ENCODE measurements around the gene SPEM2.

SPEM2 gene

DNA sequence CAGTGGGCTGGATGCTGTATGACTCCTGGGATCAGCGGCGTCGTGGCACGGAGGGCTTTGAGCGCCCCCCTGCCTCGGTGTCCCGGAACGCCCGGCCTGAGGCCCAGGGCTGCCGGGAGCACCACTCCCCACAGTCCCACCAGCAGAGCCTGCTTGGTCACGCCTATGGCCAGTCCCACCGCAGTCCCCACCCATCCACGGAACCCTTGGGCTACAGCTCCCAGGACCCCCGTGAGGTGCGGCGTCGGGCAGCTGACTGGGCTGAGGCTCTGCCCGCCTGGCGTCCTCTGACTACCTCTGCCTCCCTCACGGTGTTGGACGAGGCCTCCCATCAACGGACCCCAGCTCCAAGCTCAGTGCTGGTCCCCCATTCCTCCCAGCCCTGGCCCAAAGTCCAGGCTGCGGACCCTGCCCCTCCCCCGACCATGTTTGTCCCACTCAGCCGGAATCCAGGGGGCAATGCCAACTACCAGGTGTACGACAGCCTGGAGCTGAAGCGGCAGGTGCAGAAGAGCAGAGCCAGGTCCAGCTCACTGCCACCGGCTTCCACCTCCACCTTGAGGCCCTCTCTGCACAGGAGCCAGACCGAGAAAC, 1.6 kb downstream of the SPEM2 start:
- Mint-ChIP-seq H3K9me3 (no peaks in the 10 kb centered on the region), H3K4me1 (no peaks in the 10 kb centered on the region), H3K36me3 (no peaks in the 10 kb centered on the region), H3K27me3 (no peaks in the 10 kb centered on the region), H3K27ac (no peak overlapping the region), H3K4me3 (no peak overlapping the region)
- ATAC-seq: no peak

GRCh38 chr17:7427549-7427948, 2.1 kb downstream of the SPEM2 start:
- H3K27ac Mint-ChIP-seq: no peak overlapping the region
- H3K4me1 Mint-ChIP-seq: no peaks in the 10 kb centered on the region
- no peak overlapping the region for H3K4me3 Mint-ChIP-seq
- H3K27me3 Mint-ChIP-seq: no peaks in the 10 kb centered on the region
- no peak for ATAC-seq
- H3K9me3 Mint-ChIP-seq: no peaks in the 10 kb centered on the region
- H3K36me3 Mint-ChIP-seq: no peaks in the 10 kb centered on the region

DNA sequence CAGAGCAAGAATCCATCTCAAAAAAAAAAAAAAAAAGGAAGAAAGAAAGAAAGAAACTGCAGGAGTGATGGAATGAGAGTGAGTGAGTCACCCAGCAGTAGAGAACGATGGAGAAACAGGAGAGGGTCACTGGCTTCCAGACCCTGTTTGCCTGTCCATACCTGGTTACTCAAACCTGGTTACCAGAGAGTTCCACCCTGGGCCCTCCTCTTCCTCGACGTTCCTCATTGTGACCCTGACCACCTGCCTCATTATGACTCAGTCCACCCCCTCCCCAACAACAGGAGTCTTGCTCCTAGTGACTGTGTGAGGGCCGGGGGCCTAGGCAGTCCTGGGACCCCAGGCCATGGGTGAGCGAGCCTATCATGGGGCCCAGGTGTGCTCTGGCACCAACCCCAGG, 3.1 kb downstream of the SPEM2 start, which contains the start of gene SPEM3:
SPEM3 (plus strand) TSS at position 301 of the 400 bp plus-strand sequence; CDS start at position 347, 46 bp downstream.
- Mint-ChIP-seq H3K27ac (no peak within 1 kb of the TSS), H3K36me3 (no peaks in the 10 kb centered on the region), H3K27me3 (no peaks in the 10 kb centered on the region), H3K4me3 (no peak within 1 kb of the TSS), H3K4me1 (no peaks in the 10 kb centered on the region), H3K9me3 (no peaks in the 10 kb centered on the region)
- no peak for ATAC-seq

GRCh38 chr17:7429722-7430121, 4.3 kb downstream of the SPEM2 start:
- ATAC-seq: peak; percentile 15
- Mint-ChIP-seq H3K27ac (no peak overlapping the region), H3K4me3 (no peak overlapping the region), H3K4me1 (no peaks in the 10 kb centered on the region), H3K27me3 (no peaks in the 10 kb centered on the region), H3K36me3 (no peaks in the 10 kb centered on the region), H3K9me3 (no peaks in the 10 kb centered on the region)

GRCh38 chr17:7431231-7431630, 5.8 kb downstream of the SPEM2 start:
- H3K9me3 Mint-ChIP-seq: no peaks in the 10 kb centered on the region
- no peak for ATAC-seq
- no peaks in the 10 kb centered on the region for H3K36me3 Mint-ChIP-seq
- H3K27me3 Mint-ChIP-seq: no peaks in the 10 kb centered on the region
- H3K4me1 Mint-ChIP-seq: peaks cover 5% of the 10 kb centered on the region
- H3K27ac Mint-ChIP-seq: no peak overlapping the region
- no peak overlapping the region for H3K4me3 Mint-ChIP-seq

GRCh38 chr17:7432296-7432695, 6.9 kb downstream of the SPEM2 start:
- no peaks in the 10 kb centered on the region for H3K9me3 Mint-ChIP-seq
- no peaks in the 10 kb centered on the region for H3K27me3 Mint-ChIP-seq
- peaks cover 13% of the 10 kb centered on the region for H3K4me1 Mint-ChIP-seq
- H3K27ac Mint-ChIP-seq: no peak overlapping the region
- no peak for ATAC-seq
- H3K36me3 Mint-ChIP-seq: peaks cover 6% of the 10 kb centered on the region
- no peak overlapping the region for H3K4me3 Mint-ChIP-seq

DNA sequence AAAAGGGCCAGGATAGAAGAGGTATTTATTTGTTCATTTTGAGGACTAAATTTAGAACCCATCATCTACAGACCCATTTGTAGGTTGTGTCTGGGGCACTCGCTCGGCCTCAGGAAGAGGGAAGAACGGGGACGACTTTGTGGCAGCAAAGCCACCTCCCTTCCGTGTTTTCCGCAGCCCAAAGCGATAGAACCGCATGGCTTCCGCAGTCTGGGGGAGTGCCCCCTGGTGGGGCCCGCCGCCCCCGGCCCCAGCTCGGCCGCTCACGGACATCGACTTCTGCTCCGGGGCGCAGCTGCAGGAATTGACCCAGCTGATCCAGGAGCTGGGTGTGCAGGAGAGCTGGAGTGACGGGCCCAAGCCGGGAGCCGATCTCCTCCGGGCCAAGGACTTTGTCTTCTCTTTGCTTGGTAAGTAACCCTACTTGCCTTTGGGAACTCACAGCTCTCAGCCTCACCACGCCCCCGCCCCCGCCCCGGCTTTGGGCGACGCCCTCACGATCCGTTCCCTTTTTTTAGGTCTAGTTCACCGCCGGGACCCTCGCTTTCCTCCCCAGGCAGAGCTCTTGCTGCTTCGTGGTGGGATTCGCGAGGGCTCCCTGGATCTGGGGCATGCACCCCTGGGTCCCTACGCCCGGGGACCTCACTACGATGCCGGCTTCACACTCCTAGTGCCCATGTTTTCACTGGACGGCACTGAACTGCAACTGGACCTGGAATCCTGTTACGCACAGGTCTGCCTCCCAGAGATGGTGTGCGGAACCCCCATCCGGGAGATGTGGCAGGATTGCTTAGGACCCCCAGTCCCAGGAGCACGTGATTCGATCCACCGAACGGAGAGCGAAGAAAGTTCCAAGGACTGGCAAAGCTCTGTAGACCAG, 10.5 kb downstream of the SPEM2 start:
- peak overlapping the region; percentile 81 for H3K27ac Mint-ChIP-seq
- peaks cover 32% of the 10 kb centered on the region for H3K27me3 Mint-ChIP-seq
- H3K4me3 Mint-ChIP-seq: peak overlapping the region; percentile 90
- peak; percentile 37 for ATAC-seq
- peaks cover 21% of the 10 kb centered on the region for H3K36me3 Mint-ChIP-seq
- no peaks in the 10 kb centered on the region for H3K9me3 Mint-ChIP-seq
- H3K4me1 Mint-ChIP-seq: peaks cover 43% of the 10 kb centered on the region

- Mint-ChIP-seq H3K9me3 (no peaks in the 10 kb centered on the region), H3K36me3 (peaks cover 21% of the 10 kb centered on the region), H3K27me3 (peaks cover 36% of the 10 kb centered on the region), H3K27ac (peak overlapping the region; percentile 81), H3K4me3 (peak overlapping the region; percentile 90), H3K4me1 (peaks cover 43% of the 10 kb centered on the region)
- peak; percentile 68 for ATAC-seq
Observed at GRCh38 chr17:7436556-7437368, 11.3 kb downstream of the SPEM2 start.

- Mint-ChIP-seq H3K27me3 (peaks cover 43% of the 10 kb centered on the region), H3K36me3 (peaks cover 21% of the 10 kb centered on the region), H3K9me3 (no peaks in the 10 kb centered on the region), H3K27ac (no peak overlapping the region), H3K4me3 (peak overlapping the region; percentile 90), H3K4me1 (peaks cover 43% of the 10 kb centered on the region)
- no peak for ATAC-seq
Observed at GRCh38 chr17:7437369-7437863, 12.0 kb downstream of the SPEM2 start.

- peak overlapping the region; percentile 59 for H3K4me3 Mint-ChIP-seq
Observed at GRCh38 chr17:7437950-7438614, 12.7 kb downstream of the SPEM2 start.

GRCh38 chr17:7438656-7439460, 13.4 kb downstream of the SPEM2 start:
- peak overlapping the region; percentile 59 for H3K4me3 Mint-ChIP-seq
- no peak overlapping the region for H3K27ac Mint-ChIP-seq
- H3K36me3 Mint-ChIP-seq: peaks cover 21% of the 10 kb centered on the region
- H3K4me1 Mint-ChIP-seq: peaks cover 43% of the 10 kb centered on the region
- H3K27me3 Mint-ChIP-seq: peaks cover 57% of the 10 kb centered on the region
- no peaks in the 10 kb centered on the region for H3K9me3 Mint-ChIP-seq
- no peak for ATAC-seq

More at GRCh38 chr17:7437950-7438614, 12.7 kb downstream of the SPEM2 start:
- H3K36me3 Mint-ChIP-seq: peaks cover 21% of the 10 kb centered on the region
- peaks cover 49% of the 10 kb centered on the region for H3K27me3 Mint-ChIP-seq
- ATAC-seq: no peak
- H3K27ac Mint-ChIP-seq: no peak overlapping the region
- H3K9me3 Mint-ChIP-seq: no peaks in the 10 kb centered on the region
- H3K4me1 Mint-ChIP-seq: peaks cover 43% of the 10 kb centered on the region

DNA sequence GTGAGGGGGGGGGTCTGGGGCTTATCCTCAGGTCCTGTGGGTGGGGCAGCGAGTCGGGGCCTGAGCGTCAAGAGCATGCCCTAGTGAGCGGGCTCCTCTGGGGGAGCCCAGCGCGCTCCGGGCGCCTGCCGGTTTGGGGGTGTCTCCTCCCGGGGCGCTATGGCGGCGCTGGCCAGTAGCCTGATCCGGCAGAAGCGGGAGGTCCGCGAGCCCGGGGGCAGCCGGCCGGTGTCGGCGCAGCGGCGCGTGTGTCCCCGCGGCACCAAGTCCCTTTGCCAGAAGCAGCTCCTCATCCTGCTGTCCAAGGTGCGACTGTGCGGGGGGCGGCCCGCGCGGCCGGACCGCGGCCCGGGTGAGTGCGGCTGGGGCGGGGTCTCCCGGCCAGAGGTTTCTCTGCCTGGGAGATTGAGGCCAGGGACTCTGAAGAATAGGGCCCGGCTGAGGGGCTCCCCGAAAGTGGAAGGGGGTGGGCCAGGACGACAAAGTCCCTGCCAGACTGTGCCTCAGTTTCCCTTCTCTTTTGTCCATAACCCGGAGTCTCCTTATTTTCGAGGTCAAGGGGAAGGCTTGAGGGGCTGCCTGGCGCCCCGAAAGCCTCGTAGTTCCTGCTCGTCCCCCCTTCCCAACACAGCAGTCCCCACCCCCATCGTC, 14.2 kb downstream of the SPEM2 start, which contains the start of gene FGF11:
FGF11 (plus strand) TSS at position 51 of the 651 bp plus-strand sequence; CDS start at position 160, 109 bp downstream.
- no peaks in the 10 kb centered on the region for H3K9me3 Mint-ChIP-seq
- ATAC-seq: no peak
- peak within 1 kb of the TSS; percentile 72 for H3K27ac Mint-ChIP-seq
- peaks cover 21% of the 10 kb centered on the region for H3K36me3 Mint-ChIP-seq
- H3K4me1 Mint-ChIP-seq: peaks cover 43% of the 10 kb centered on the region
- peaks cover 62% of the 10 kb centered on the region for H3K27me3 Mint-ChIP-seq
- H3K4me3 Mint-ChIP-seq: peak within 1 kb of the TSS; percentile 82

- Mint-ChIP-seq H3K9me3 (no peaks in the 10 kb centered on the region), H3K27me3 (peaks cover 68% of the 10 kb centered on the region), H3K27ac (peak overlapping the region; percentile 72), H3K36me3 (peaks cover 21% of the 10 kb centered on the region), H3K4me3 (peak overlapping the region; percentile 82), H3K4me1 (peaks cover 48% of the 10 kb centered on the region)
- ATAC-seq: no peak
Observed at GRCh38 chr17:7440113-7440833, 14.9 kb downstream of the SPEM2 start.
